Mucosa of gallbladder (tissue), 1 donor: Measurements from ENCODE around the gene NKAIN2. TPM values are rescaled to one million over a fixed set of nuclear protein-coding genes. Genes with fewer than 3 reads are reported as not detected.
A peak's percentile ranks its signal among the peaks of the same experiment; 100 is the strongest.

Experiments used
- DNase-seq: peaks from one replicate; pipeline ENCODE4 v3.0.0-alpha.2; 2020; ENCODE audit warnings: low spot score
- total RNA-seq: library from RNA; stranded (reverse); gene quantifications from one replicate; pipeline ENCODE4 v1.2.1, GENCODE V29; 2021
- donor health status: DM: no; HTN: no; CAD: no.

NKAIN2 gene
- total RNA-seq, result 0.29 TPM

GRCh38 chr6:123803504-123804013, at the start of gene NKAIN2:
Gene NKAIN2, plus strand, starts transcription at chr6:123803865.
- no peak for DNase-seq

GRCh38 chr6:123759472-123759871, 44.2 kb upstream of the NKAIN2 start:
- no peak for DNase-seq

GRCh38 chr6:123763904-123764303, 39.8 kb upstream of the NKAIN2 start:
- DNase-seq, result no peak

DNA sequence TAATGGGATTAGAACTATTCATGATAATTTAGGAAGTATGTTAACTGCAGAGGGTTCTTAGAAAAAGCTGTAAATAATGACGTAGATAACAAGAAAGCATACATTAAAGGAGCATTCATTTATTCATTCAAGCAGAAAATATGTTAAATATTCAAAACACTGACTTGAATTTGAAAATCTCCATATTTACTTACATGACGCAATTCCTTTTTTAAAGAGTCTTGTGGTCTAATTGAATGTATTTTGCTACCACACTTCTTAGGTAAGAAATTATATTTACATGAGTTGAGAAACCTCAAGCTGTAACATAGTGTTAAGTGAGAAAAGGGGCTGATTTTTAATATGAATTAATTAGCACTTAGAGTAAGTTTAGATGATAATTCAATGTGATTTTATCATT, 38.9 kb upstream of the NKAIN2 start:
- DNase-seq, result no peak

- DNase-seq, result no peak
Observed at GRCh38 chr6:123768921-123769320, 34.7 kb upstream of the NKAIN2 start.

GRCh38 chr6:123769431-123769830, 34.2 kb upstream of the NKAIN2 start:
- DNase-seq, result no peak

DNA sequence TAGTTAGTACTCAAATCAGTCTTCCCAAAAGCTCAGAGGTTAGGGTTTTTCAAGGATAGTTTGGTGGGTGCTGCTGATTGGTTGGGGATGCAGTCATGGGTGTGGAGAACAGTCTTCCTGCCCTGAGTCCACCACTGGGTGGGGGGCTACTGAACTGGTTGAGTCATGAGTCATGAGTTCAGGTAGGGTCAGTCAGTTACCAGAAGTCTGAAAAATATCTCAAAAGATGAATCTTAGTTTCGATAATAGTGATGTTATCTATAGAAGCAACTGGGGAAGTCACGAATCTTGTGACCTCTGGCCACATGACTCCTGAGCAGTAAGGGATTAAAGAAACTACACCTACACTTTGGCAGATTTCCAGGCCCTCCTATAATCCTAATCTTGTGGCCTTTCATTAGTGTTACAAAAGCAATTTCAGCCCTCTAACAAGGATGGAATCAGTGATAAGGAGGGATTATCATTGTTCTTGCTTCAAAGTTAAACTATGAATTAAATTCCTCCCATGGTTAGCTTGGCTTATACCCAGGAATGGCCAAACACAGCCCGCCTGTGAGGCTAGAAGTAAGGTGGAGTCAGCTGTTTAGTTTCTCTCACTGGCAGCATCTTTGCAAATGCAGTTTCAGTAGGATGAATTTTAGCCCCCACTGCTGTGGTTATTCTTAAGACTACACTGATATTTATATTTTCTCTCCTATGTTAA, 33.3 kb upstream of the NKAIN2 start:
- DNase-seq, result no peak

DNA sequence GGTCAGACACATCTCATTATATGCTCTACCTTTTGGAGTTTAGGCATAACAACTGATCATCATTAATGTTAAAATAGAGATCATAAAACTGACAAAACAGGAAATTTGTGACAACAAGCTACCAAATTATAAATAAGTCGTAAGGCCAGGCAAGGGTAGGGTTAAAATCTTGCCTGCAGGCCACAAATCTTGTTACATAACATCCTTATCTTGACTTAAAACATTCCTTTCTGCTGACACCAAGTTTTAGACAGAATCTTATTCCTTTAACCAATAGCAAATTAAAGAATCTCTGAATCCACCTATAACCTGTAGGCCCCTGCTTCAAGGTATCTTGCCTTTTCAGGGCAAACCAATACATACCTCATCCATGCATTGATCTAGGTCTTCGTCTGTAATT, 32.5 kb upstream of the NKAIN2 start:
- no peak for DNase-seq

DNA sequence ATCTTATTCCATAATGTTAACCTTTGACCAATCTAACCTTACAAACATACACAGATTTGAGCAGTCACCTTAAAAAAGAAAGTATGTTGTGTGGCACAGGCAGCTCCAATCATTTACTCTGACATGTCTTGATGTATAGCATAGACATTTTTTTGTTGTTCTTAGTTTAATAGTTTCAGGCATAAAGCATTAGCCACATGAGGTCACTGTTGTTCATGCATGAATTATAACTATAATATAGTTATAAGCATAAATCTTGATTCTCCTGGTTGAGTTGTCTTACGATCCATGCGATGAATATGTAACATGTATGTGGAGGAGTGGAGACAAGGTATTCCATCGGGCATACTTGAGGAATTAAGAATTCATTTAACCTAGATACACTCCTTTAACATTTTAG, 26.1 kb upstream of the NKAIN2 start:
- DNase-seq, result no peak

GRCh38 chr6:123780021-123780420, 23.6 kb upstream of the NKAIN2 start:
- no peak for DNase-seq

DNA sequence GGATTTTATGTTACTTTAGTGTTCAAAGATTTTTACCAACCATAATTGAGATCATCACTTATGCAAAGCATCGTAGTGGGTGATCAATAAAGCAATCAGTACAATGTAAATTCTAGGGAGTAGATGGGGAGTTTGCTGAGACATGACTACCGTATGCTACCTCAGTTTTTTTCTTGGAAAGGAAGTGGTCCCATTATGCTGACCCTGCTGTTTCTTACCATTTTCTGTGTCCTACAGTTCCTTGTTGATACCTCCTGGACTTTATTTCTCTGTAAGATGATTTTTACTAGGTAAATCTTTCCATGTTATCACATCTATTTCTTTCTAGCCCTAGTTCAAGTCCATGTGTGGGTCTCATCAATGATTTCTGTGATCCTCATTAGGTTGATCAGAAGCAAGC, 19.3 kb upstream of the NKAIN2 start:
- no peak for DNase-seq

DNA sequence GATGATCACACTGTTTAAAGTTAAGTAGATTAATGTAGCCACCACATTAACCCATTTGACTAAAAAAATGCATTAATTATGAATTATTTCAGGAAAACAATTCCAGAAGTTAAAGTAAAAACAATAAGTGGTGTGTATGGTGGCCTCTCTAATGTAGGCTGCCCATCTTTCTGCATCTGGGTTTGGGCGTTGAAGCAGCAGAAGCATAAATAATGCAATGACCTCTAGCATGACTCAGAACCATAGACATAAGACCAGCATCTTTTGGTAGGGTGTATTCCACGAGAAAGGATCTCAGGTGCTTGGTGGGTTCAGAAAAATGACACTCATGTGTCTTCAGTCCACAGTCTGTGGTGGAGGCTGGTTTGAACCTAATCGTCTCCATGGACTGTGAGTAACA, 18.6 kb upstream of the NKAIN2 start:
- DNase-seq, result no peak

GRCh38 chr6:123788319-123788718, 15.3 kb upstream of the NKAIN2 start:
- DNase-seq, result no peak

DNA sequence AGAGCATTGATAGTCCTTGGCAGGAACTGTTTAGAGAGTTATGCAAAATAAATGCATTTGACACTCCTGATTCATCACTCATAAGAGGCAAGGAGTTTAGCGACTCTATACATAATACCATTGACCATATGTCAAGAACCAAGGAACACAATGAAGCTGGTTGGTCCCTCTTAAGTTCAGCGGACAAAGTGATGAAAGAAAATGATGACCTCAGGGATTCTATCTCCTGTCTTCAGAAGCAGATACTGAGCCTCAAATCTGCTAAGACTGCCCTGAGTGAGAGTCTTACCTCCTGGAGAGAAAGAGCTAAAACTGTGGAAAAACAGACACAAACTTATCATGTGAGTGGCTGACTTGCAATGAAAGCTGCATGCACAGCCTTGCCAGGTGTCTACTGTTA, 9.5 kb upstream of the NKAIN2 start:
- DNase-seq, result no peak

DNA sequence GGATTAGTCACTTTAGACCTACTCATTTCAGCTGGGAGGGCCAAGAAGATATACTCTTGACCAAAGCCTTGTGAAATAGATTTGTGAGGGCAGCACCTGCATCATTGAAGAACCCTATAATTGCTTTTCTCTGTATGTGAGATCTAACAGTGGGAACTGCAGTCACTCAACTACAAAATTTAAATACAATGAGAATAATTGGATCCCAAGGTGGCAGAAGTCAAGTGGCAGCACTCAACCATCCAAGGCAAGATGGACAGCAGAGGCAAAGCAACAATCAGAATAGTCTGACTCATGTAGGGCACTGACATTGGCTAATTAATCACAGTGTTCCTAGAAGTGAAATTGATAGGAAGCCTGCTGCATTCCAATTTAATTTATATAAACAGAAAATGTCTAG, 8.9 kb upstream of the NKAIN2 start:
- no peak for DNase-seq

DNA sequence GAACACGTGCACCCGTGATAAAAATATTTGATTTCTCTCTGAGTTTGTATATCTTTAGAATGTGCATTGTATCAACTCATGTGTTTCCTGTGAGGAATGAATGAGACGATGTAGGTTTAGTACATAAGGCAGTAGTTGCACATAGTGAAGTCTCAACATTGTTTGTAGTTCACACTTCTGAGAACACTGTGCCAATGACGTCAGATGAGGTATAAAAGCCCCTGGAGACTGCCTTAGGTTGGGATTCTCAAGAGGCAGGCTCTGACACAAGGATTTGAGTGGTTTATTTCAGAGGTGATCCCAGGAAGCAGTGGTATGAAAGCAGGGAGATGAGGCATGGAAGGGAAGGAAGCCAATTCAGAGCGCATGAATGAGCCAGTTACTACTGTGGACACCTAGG, 2.6 kb upstream of the NKAIN2 start:
- no peak for DNase-seq

- no peak for DNase-seq
Observed at GRCh38 chr6:123802351-123802696, 1.3 kb upstream of the NKAIN2 start.

GRCh38 chr6:123802697-123803503, 765 bp upstream of the NKAIN2 start:
- DNase-seq, result peak; percentile 82

- no peak for DNase-seq
Observed at GRCh38 chr6:123804014-123804786, 535 bp downstream of the NKAIN2 start.

DNA sequence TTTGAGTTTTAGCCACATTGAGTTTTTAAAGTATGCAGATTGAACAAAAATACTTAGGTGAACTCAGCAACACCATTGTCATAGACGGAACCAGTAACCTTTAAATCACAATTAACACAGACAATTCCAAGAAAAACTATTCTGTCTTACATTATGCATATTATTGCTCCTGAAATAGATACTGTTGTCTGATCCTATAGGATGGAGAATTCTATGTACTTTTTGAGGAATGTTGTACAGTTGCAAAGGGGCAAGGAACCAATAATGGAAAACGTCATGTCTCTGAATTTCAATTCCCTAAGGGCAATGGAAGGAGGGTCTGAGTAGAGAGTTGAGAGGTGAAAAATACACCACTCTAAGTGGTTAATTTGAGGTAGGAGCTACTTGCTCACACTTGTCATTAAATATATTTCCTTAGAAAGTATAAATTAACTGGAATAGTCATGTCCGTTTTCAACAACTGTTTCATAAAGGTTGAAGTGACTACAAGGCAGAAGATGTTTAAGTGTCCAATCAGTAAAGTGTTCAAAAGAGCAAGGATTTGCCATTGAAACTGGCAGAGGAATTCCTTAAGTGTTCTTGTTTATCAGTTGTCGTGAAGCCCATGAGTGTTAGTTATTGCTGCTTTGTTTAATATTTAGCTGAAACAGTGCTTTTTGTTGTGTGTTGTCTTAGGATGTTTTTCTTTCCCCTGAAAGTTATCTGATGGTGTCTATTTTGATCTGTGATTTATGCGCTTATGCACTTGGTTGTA, 1.3 kb downstream of the NKAIN2 start:
- DNase-seq, result no peak

DNA sequence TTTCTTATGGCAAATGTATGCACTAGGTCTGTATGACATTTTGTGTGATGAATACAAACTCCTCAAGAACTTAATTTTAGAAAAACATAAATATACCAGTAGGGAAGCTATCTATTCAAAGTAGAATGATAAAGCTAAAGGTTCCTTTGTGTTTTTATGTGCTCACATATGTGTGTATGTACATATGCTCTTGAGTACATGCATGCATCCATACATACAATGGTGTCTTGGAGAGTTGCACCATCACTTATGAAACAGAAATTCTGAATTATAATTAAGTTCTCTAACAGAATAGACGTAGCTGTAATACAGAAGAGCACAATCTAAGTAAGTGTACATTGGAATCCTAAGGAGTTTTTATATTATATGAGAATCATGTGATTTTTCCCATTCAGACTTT, 2.3 kb downstream of the NKAIN2 start:
- DNase-seq, result no peak

DNA sequence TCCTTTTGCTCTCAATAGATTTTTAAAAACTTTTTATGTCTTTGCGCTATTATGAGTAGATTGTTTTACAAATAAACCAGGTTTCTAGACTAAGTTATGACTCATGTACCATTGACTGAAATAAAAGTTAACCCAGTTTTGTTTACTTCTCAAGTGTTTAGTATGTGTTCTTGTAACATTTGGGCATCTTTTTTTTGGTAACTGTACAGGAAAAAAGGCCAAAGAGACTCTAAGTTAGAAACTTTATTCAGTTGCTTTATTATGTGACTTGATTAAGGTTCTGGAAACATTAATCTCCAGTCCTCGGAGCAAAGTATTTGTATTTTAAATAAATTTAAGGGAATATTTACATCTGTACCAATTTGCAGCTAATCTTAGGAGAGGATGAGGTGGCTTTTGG, 2.9 kb downstream of the NKAIN2 start:
- no peak for DNase-seq
